Tibial nerve (tissue), 4 donors: ENCODE data around the gene SLC25A36. TPM values are rescaled to one million over a fixed set of nuclear protein-coding genes. Genes with fewer than 3 reads are reported as not detected.
A peak's percentile ranks its signal among the peaks of the same experiment; 100 is the strongest.
"Not testable (repeated sequence)": the region's sequence is repeated elsewhere in the genome, so short reads cannot be mapped to it uniquely, and the experiment has no call there.

Source experiments
- DNase-seq, 2 donors: peaks; one replicate each; pipeline ENCODE4 v3.0.0-alpha.2; 2019; ENCODE audit warnings: low spot score in 2 of 2
- H3K27ac ChIP-seq, 4 donors: fragments of 200-600 bp; sonication (generic) in 3 of 4; one replicate each; pipeline ENCODE4 v1.5.1; 2017 to 2019; ENCODE audit warnings: mild to moderate bottlenecking in 1 of 4
- H3K27me3 ChIP-seq, 2 donors: fragments of 200-600 bp; sonication (generic) in 1 of 2; one replicate each; pipeline versions ENCODE4 v1.5.1 to v1.6.0; 2017 to 2019
- H3K36me3 ChIP-seq, 3 donors: fragments of 200-600 bp; sonication (generic); one replicate each; pipeline ENCODE4 v1.5.1; 2018 to 2019
- H3K4me1 ChIP-seq, 4 donors: fragments of 200-600 bp; sonication (generic) in 3 of 4; one replicate each; pipeline ENCODE4 v1.5.1; 2017 to 2019
- H3K4me3 ChIP-seq, 4 donors: fragments of 200-600 bp; sonication (generic) in 3 of 4; one replicate each; pipeline ENCODE4 v1.5.1; 2017 to 2019; ENCODE audit warnings: mild to moderate bottlenecking in 1 of 4, moderate library complexity in 1 of 4
- H3K9me3 ChIP-seq, 4 donors: fragments of 200-600 bp; sonication (generic) in 3 of 4; one replicate each; pipeline ENCODE4 v1.5.1; 2017 to 2019
- EP300 ChIP-seq, 2 donors: sonication (generic); formaldehyde crosslinking; IDR thresholded peaks; one replicate each; pipeline ENCODE4 v1.6.1; 2017; ENCODE audit warnings: antibody characterized with exemption in 2 of 2, mild to moderate bottlenecking in 1 of 2
- POLR2A ChIP-seq, 2 donors: fragments of 450-650 bp; IDR thresholded peaks; one replicate each; pipeline ENCODE4 v1.6.1; 2017; ENCODE audit warnings: antibody characterized with exemption in 2 of 2, mild to moderate bottlenecking in 2 of 2, moderate library complexity in 2 of 2
- WGBS, 2 donors: methylation state at CpG; one replicate each; pipeline ENCODE4 v1.1.5; 2018; 5-methylcytosine and 5-hydroxymethylcytosine counted together
- total RNA-seq, 4 donors: library from RNA; depleted of rRNA; stranded (reverse); fragments of >200 nt; gene quantifications; one replicate each; pipeline ENCODE4 v1.1.0, GENCODE V29; 2016
- TF ChIP-seq, protein P1 (sequence below), 5 experiments: fragments of 200-600 bp in 3 of 5; fragments of 450-650 bp in 2 of 5; sonication (generic) in 3 of 5; IDR thresholded peaks; one replicate each; pipeline ENCODE4 v1.5.1; 2016 to 2019; ENCODE audit warnings: antibody characterized with exemption in 5 of 5, mild to moderate bottlenecking in 3 of 5, moderate library complexity in 2 of 5

SLC25A36 gene
- total RNA-seq, 4 donors from 2014 or later: 68.0 to 132 (median 115) TPM

DNA sequence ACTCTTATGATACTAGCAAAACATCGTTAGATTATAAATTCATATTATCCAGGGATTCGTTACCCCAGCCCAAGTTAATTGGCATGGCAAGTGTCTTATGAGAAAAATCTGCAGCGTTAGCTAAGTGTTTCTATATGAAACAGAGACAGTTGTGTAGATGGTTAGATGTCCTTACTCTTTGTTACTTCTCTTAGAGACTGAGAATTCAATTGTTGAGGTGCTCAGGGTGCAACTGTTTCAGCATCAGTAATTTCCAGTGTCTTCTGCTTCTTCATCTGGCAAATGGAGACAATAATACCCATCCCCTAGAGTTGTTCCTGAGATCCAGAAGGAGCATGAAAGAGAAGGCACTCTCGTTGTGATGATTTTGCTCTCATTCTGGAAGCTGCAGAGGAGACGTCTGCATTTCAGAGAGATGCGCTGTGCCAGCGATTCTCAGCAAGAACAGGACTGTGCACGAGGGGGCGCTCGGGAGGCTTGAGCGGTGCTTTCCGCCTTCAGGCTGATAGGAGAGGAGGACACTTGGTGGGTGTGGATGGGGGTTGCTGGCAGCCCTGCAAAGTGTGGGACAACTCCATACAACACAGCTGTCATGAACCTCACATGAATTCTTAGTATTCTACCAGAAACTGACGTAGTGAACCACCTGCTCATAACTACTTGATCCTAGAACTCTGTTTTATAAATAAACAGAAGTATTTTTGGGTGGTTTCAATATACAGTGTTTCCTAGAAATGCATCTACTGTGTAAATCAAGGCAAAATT lies 69.8 kb downstream of the SLC25A36 start:
- Histone ChIP-seq H3K4me3 (no peak overlapping the region), H3K9me3 (no peaks in the 10 kb centered on the region), H3K4me1 (no peaks in the 10 kb centered on the region), H3K27ac (no peak overlapping the region), H3K27me3 (peaks cover 0 to 8% of the 10 kb centered on the region in 2 donors), H3K36me3 (no peaks in the 10 kb centered on the region)
- peak; percentile 45 to 70 for DNase-seq
- TF ChIP-seq POLR2A (IDR thresholded peaks at IDR 0.05): no peak
- TF ChIP-seq, protein P1, sequence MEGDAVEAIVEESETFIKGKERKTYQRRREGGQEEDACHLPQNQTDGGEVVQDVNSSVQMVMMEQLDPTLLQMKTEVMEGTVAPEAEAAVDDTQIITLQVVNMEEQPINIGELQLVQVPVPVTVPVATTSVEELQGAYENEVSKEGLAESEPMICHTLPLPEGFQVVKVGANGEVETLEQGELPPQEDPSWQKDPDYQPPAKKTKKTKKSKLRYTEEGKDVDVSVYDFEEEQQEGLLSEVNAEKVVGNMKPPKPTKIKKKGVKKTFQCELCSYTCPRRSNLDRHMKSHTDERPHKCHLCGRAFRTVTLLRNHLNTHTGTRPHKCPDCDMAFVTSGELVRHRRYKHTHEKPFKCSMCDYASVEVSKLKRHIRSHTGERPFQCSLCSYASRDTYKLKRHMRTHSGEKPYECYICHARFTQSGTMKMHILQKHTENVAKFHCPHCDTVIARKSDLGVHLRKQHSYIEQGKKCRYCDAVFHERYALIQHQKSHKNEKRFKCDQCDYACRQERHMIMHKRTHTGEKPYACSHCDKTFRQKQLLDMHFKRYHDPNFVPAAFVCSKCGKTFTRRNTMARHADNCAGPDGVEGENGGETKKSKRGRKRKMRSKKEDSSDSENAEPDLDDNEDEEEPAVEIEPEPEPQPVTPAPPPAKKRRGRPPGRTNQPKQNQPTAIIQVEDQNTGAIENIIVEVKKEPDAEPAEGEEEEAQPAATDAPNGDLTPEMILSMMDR (IDR thresholded peaks at IDR 0.05): peak; percentile 54 to 78 (median 61)
- no peak for TF ChIP-seq EP300 (IDR thresholded peaks at IDR 0.05)
- 18 to 21% methylated on average over 13 of the region's 13 CpGs for WGBS, 2 donors

DNA sequence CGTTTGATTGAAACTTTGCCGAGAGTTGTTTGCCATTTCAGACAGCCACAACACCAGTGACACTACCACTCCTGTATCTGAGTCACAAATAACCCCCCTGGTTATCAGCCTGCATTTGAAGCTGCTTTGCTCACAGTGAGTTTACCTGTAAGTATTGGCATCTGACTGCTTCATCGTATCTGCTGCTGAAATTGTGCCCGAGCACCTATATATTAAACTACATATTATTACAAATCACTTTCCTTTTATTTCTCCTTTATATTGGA lies 70.3 kb downstream of the SLC25A36 start:
- no peak for DNase-seq
- TF ChIP-seq EP300 (IDR thresholded peaks at IDR 0.05) (no peak), POLR2A (IDR thresholded peaks at IDR 0.05) (no peak)
- TF ChIP-seq, protein P1 (IDR thresholded peaks at IDR 0.05): no peak
- Histone ChIP-seq H3K4me1 (no peaks in the 10 kb centered on the region), H3K27me3 (peaks cover 0 to 8% of the 10 kb centered on the region in 2 donors), H3K36me3 (no peaks in the 10 kb centered on the region), H3K9me3 (no peaks in the 10 kb centered on the region), H3K4me3 (no peak overlapping the region), H3K27ac (no peak overlapping the region)
- 62 to 65% methylated on average over 4 of the region's 4 CpGs for WGBS, 2 donors

- Histone ChIP-seq H3K36me3 (no peaks in the 10 kb centered on the region), H3K4me3 (no peak overlapping the region), H3K27me3 (peaks cover 0 to 8% of the 10 kb centered on the region in 2 donors), H3K9me3 (no peaks in the 10 kb centered on the region), H3K4me1 (no peaks in the 10 kb centered on the region), H3K27ac (no peak overlapping the region)
- no peak for TF ChIP-seq POLR2A (IDR thresholded peaks at IDR 0.05)
- TF ChIP-seq, protein P1 (IDR thresholded peaks at IDR 0.05): no peak
- no peak for TF ChIP-seq EP300 (IDR thresholded peaks at IDR 0.05)
- 91% methylated on average over 2 of the region's 2 CpGs for WGBS, 2 donors
- no peak for DNase-seq
These were observed 70.9 kb downstream of the SLC25A36 start for GRCh38 chr3:141012571-141012970.

- Histone ChIP-seq H3K36me3 (no peaks in the 10 kb centered on the region), H3K4me1 (no peaks in the 10 kb centered on the region), H3K9me3 (no peaks in the 10 kb centered on the region), H3K27me3 (no peaks in the 10 kb centered on the region), H3K4me3 (no peak overlapping the region), H3K27ac (no peak overlapping the region)
- 85 to 91% methylated on average over 3 of the region's 3 CpGs for WGBS, 2 donors
- TF ChIP-seq POLR2A (IDR thresholded peaks at IDR 0.05): no peak
- DNase-seq: no peak
These were observed 73.8 kb downstream of the SLC25A36 start for GRCh38 chr3:141015481-141015880.

- not testable (repeated sequence) for H3K4me1 ChIP-seq, H3K4me3 ChIP-seq, DNase-seq, H3K9me3 ChIP-seq, H3K27ac ChIP-seq, H3K27me3 ChIP-seq, H3K36me3 ChIP-seq
- WGBS, 2 donors: 79% methylated on average over 21 to 23 of the region's 23 CpGs
These were observed 76.0 kb downstream of the SLC25A36 start for GRCh38 chr3:141017366-141018322.

DNA sequence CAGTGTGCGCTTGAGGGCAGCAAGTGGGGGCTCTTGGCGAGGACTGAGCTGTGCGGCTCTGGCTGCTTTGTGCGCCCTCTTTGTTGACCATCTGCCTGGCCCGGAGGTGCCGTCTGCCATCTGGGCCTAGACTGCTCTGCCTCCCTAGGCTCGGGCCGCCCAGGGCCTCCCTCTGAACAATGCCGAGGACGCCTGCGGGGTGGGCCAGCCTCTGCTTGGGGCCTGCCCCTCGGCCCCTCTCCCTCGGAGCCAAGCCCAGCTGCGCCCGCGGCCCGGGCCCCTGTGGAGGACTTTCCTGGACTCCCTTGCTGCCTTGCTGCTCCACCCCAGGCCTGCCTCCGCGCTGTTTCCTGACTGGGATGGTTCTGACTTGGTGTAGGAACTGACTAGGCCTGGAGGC lies 77.6 kb downstream of the SLC25A36 start:
- 91 to 95% methylated on average over 11 to 17 of the region's 19 CpGs for WGBS, 2 donors
- Histone ChIP-seq H3K27me3 (no peaks in the 10 kb centered on the region), H3K9me3 (no peaks in the 10 kb centered on the region)

More for the DNA sequence above, 77.6 kb downstream of the SLC25A36 start:
- H3K27ac ChIP-seq: no peak overlapping the region
- no peaks in the 10 kb centered on the region for H3K4me1 ChIP-seq
- H3K36me3 ChIP-seq: no peaks in the 10 kb centered on the region
- TF ChIP-seq, protein P1 (IDR thresholded peaks at IDR 0.05): no peak
- TF ChIP-seq POLR2A (IDR thresholded peaks at IDR 0.05) (no peak), EP300 (IDR thresholded peaks at IDR 0.05) (no peak)
- no peak overlapping the region for H3K4me3 ChIP-seq
- DNase-seq: no peak
